Lower leg skin (tissue), 4 donors: ENCODE measurements around the gene GMPR. TPM values are rescaled to one million over a fixed set of nuclear protein-coding genes. Genes with fewer than 3 reads are reported as not detected.

Experiments
- DNase-seq, 2 donors: peaks; one replicate each; pipeline ENCODE4 v3.0.0-alpha.2; 2019; ENCODE audit warnings: low spot score in 2 of 2
- H3K4me3 ChIP-seq: fragments of 200-600 bp; sonication (generic); 2 replicates; pipeline ENCODE4 v1.5.1; 2017; ENCODE audit warnings: mild to moderate bottlenecking, low read depth; ENCODE audit not compliant: poor library complexity, severe bottlenecking
- CTCF ChIP-seq, 3 donors: fragments of 450-650 bp; IDR thresholded peaks; one replicate each; pipeline ENCODE4 v1.5.1; 2016; ENCODE audit warnings: antibody characterized with exemption in 3 of 3, mild to moderate bottlenecking in 3 of 3, moderate library complexity in 2 of 3
- POLR2A ChIP-seq, 2 donors: fragments of 450-650 bp; IDR thresholded peaks; one replicate each; pipeline ENCODE4 v1.6.1; 2016 to 2017; ENCODE audit warnings: antibody characterized with exemption in 2 of 2, mild to moderate bottlenecking in 1 of 2, moderate library complexity in 1 of 2
- WGBS, 2 donors: methylation state at CpG; one replicate each; pipeline ENCODE4 v1.1.5; 2018; 5-methylcytosine and 5-hydroxymethylcytosine counted together
- intact Hi-C: fragments of 100-400 bp; cut with DNase I; formaldehyde crosslinking; loops from one replicate; pipeline ENCODE4 v1.15.0; 2023; ENCODE audit warnings: low total_unique reads
- total RNA-seq, 4 donors: library from RNA; depleted of rRNA; stranded (reverse); fragments of >200 nt; gene quantifications; one replicate each; pipeline ENCODE4 v1.1.0, GENCODE V29; 2016

Gene GMPR
- total RNA-seq, 4 donors from 2014 or later, result 5.2 to 26.7 (median 10.6) TPM

- TF ChIP-seq POLR2A (IDR thresholded peaks at IDR 0.05) (no peak), CTCF (IDR thresholded peaks at IDR 0.05) (no peak)
- 79 to 88% methylated on average over 5 of the region's 5 CpGs for WGBS, 2 donors
Measured at GRCh38 chr6:16279243-16279642, 40.9 kb downstream of the GMPR start.

GRCh38 chr6:16282370-16282769 is 44.0 kb downstream of the GMPR start:
- TF ChIP-seq CTCF (IDR thresholded peaks at IDR 0.05) (no peak), POLR2A (IDR thresholded peaks at IDR 0.05) (no peak)
- intact Hi-C loops, result no loop called here
- no peak overlapping the region for H3K4me3 ChIP-seq
- 94 to 95% methylated on average over 4 of the region's 4 CpGs for WGBS, 2 donors
- no peak for DNase-seq

More at GRCh38 chr6:16279243-16279642, 40.9 kb downstream of the GMPR start:
- intact Hi-C loops, result no loop called here
- DNase-seq, result no peak
- no peak overlapping the region for H3K4me3 ChIP-seq

GRCh38 chr6:16284472-16284871 is 46.1 kb downstream of the GMPR start:
- H3K4me3 ChIP-seq, result no peak overlapping the region
- WGBS, 2 donors, result 96 to 98% methylated on average over 14 of the region's 14 CpGs
- intact Hi-C loops, result no loop called here
- TF ChIP-seq POLR2A (IDR thresholded peaks at IDR 0.05) (no peak), CTCF (IDR thresholded peaks at IDR 0.05) (no peak)
- DNase-seq, result no peak

GRCh38 chr6:16285467-16286150 is 47.2 kb downstream of the GMPR start:
- no peak for DNase-seq
- 85 to 92% methylated on average over 11 of the region's 11 CpGs for whole genome bisulfite sequencing, 2 donors
- intact Hi-C loops, result no loop called here
- TF ChIP-seq POLR2A (IDR thresholded peaks at IDR 0.05) (no peak), CTCF (IDR thresholded peaks at IDR 0.05) (no peak)
- no peak overlapping the region for H3K4me3 ChIP-seq

- TF ChIP-seq CTCF (IDR thresholded peaks at IDR 0.05) (no peak), POLR2A (IDR thresholded peaks at IDR 0.05) (no peak)
- no peak for DNase-seq
- WGBS, 2 donors, result 49 to 50% methylated on average over 15 of the region's 15 CpGs
- no peak overlapping the region for H3K4me3 ChIP-seq
- intact Hi-C loops, result no loop called here
Measured at GRCh38 chr6:16286151-16286522, 47.8 kb downstream of the GMPR start.

DNA sequence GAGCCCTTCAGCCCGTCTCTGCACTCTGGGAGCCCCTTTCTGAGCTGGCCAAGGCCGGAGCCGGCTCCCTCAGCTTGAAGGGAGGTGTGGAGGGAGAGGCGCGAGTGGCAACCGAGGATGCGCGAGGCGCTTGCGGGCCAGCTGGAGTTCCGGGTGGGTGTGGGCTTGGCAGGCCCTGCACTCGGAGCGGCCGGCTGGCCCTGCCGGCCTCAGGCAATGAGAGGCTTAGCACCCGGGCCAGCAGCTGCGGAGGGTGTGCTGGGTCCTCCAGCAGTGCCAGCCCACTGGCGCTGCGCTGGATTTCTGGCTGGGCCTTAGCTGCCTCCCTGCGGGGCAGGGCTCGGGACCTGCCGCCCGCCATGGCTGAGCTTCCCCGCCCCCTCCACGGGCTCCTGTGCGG is 49.8 kb downstream of the GMPR start:
- WGBS, 2 donors, result 95 to 96% methylated on average over 22 to 26 of the region's 26 CpGs
- intact Hi-C loops, result no loop called here
- no peak for DNase-seq
- no peak for TF ChIP-seq POLR2A (IDR thresholded peaks at IDR 0.05)
- TF ChIP-seq CTCF (IDR thresholded peaks at IDR 0.05), result no peak
- H3K4me3 ChIP-seq, result no peak overlapping the region
